ENCODE measurements around the gene MRNIP.

DNA sequence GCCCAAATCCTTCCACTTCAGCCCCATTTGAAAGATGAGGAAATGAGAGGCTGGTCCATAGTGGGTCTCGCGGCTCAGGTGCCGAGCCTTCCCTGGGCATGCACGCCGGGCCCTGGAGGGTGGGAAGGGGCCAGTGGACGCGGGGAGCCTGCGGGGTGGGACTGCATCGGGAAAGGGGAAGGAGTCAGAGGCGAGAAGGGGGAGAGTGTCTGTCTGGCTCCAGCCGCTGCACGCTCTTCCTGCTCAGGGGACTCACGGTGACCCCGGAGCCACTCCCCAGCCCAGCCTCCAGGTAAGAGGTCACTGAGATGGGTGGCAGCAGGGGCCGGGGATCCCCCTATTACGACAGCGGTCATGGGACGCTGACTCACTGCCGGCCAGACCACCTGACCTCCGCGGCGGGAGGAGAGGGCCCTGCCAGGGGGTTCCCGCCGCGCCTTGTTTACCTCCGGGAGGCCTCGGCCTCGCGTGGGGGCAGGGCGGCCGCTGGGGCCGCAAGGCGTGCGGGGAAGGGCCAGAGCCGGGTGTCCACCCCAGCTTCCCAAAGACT, 39.8 kb downstream of the MRNIP start:
- TF ChIP-seq, protein P1, sequence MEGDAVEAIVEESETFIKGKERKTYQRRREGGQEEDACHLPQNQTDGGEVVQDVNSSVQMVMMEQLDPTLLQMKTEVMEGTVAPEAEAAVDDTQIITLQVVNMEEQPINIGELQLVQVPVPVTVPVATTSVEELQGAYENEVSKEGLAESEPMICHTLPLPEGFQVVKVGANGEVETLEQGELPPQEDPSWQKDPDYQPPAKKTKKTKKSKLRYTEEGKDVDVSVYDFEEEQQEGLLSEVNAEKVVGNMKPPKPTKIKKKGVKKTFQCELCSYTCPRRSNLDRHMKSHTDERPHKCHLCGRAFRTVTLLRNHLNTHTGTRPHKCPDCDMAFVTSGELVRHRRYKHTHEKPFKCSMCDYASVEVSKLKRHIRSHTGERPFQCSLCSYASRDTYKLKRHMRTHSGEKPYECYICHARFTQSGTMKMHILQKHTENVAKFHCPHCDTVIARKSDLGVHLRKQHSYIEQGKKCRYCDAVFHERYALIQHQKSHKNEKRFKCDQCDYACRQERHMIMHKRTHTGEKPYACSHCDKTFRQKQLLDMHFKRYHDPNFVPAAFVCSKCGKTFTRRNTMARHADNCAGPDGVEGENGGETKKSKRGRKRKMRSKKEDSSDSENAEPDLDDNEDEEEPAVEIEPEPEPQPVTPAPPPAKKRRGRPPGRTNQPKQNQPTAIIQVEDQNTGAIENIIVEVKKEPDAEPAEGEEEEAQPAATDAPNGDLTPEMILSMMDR (IDR thresholded peaks at IDR 0.05), result no peak
- TF ChIP-seq POLR2A (IDR thresholded peaks at IDR 0.05), result peak; percentile 52
